HepG2 (cell line): ENCODE data around the gene CD68. TPM values are rescaled to one million over a fixed set of nuclear protein-coding genes. Genes with fewer than 3 reads are reported as not detected.
A peak's percentile ranks its signal among the peaks of the same experiment; 100 is the strongest.

ENCODE experiments used
- AHDC1 ChIP-seq: sonication (generic); formaldehyde crosslinking; IDR thresholded peaks from 2 replicates; pipeline ENCODE4 v1.5.1; 2020; ENCODE audit warnings: mild to moderate bottlenecking, missing genetic modification reagents, borderline replicate concordance
- CHD4 ChIP-seq: fragments of 200-600 bp; sonication (generic); IDR thresholded peaks from 2 replicates; pipeline ENCODE4 v1.7.0; 2017; ENCODE audit warnings: mild to moderate bottlenecking, low read length, borderline replicate concordance
- FOXP1 ChIP-seq, 2 experiments: fragments of 450-650 bp in 1 of 2; IDR thresholded peaks; 2 replicates each; pipeline ENCODE4 v1.6.1; 2017 to 2018; ENCODE audit warnings: antibody characterized with exemption in 1 of 2
- FOXP4 ChIP-seq: sonication (generic); formaldehyde crosslinking; IDR thresholded peaks from 2 replicates; pipeline ENCODE4 v1.4.0; 2020; ENCODE audit warnings: missing genetic modification reagents
- KMT2A ChIP-seq: sonication (generic); formaldehyde crosslinking; IDR thresholded peaks from 2 replicates; pipeline ENCODE4 v1.4.0; 2020; ENCODE audit warnings: missing genetic modification reagents
- RELA ChIP-seq: sonication (generic); formaldehyde crosslinking; IDR thresholded peaks from 2 replicates; pipeline ENCODE4 v1.4.0; 2020; ENCODE audit warnings: missing genetic modification reagents
- THAP9 ChIP-seq: sonication (generic); formaldehyde crosslinking; IDR thresholded peaks from 2 replicates; pipeline ENCODE4; 2020; ENCODE audit warnings: missing genetic modification reagents, mild to moderate bottlenecking, borderline replicate concordance
- TSC22D2 ChIP-seq: sonication (generic); formaldehyde crosslinking; IDR thresholded peaks from 2 replicates; pipeline ENCODE4 v1.5.1; 2020; ENCODE audit warnings: missing genetic modification reagents, mild to moderate bottlenecking, borderline replicate concordance
- ZMAT5 ChIP-seq: sonication (generic); formaldehyde crosslinking; IDR thresholded peaks from 2 replicates; pipeline ENCODE4 v1.5.0; 2020; ENCODE audit warnings: mild to moderate bottlenecking, low read depth, missing genetic modification reagents, borderline replicate concordance
- ZNF124 ChIP-seq: sonication (generic); formaldehyde crosslinking; IDR thresholded peaks from 2 replicates; pipeline ENCODE4 v1.4.0; 2020; ENCODE audit warnings: missing genetic modification reagents
- ZNF329 ChIP-seq: sonication (generic); formaldehyde crosslinking; IDR thresholded peaks from 2 replicates; pipeline ENCODE4 v1.9.0; 2021; ENCODE audit warnings: low read depth, mild to moderate bottlenecking, missing genetic modification reagents
- ZNF337 ChIP-seq: sonication (generic); formaldehyde crosslinking; IDR thresholded peaks from 2 replicates; pipeline ENCODE4 v1.5.1; 2020; ENCODE audit warnings: missing genetic modification reagents, low read depth, mild to moderate bottlenecking, borderline replicate concordance
- ZNF451 ChIP-seq: sonication (generic); formaldehyde crosslinking; IDR thresholded peaks from 2 replicates; pipeline ENCODE4 v1.5.0; 2020; ENCODE audit warnings: mild to moderate bottlenecking, missing genetic modification reagents
- ZNF747 ChIP-seq: sonication (generic); formaldehyde crosslinking; IDR thresholded peaks from 2 replicates; pipeline ENCODE4 v1.8.1; 2023; ENCODE audit warnings: missing genetic modification reagents, mild to moderate bottlenecking, borderline replicate concordance
- polyA plus RNA-seq, 8 experiments: library from polyadenylated mRNA; depleted of rRNA in 3 of 8; stranded (reverse) in 7 of 8; unstranded in 1 of 8; fragments of >200 nt; fragmentation: Illumina TruSeq in 4 of 8; extraction: Trizol in 4 of 8; gene quantifications; 2 replicates each; pipeline versions ENCODE4 v1.2.1 to v1.2.3, GENCODE V29; 2011 to 2016; ENCODE audit warnings: low read depth in 4 of 8, missing spikeins in 1 of 8, mixed read lengths in 1 of 8; ENCODE audit not compliant: insufficient read depth in 1 of 8
- total RNA-seq, 5 experiments: library from RNA; depleted of rRNA; stranded (reverse); fragments of >200 nt; fragmentation: Illumina TruSeq; extraction: Trizol; gene quantifications; 2 replicates each; pipeline ENCODE4 v1.2.3, GENCODE V29; 2016; ENCODE audit warnings: low read depth in 1 of 5

Gene CD68
- total and polyA plus RNA-seq, 2 of the 13 experiments (the other 11 are each of a cell fraction or from before 2014, with no cell fraction given): 10.3 to 104 TPM

- TF ChIP-seq THAP9 (CRISPR knock-in tag): no peak
- no peak for TF ChIP-seq CHD4
- TF ChIP-seq FOXP4 (CRISPR knock-in tag): peak; percentile 60; the same call in 1 of the 2 replicates
- no peak for TF ChIP-seq ZNF124
- TF ChIP-seq ZNF451 (CRISPR knock-in tag): peak; percentile 88
- no peak for TF ChIP-seq ZNF329 (CRISPR knock-in tag)
- TF ChIP-seq TSC22D2 (CRISPR knock-in tag): 0 out of 2 replicates have a peak, but pooled peaks have one; percentile 62
- no peak for TF ChIP-seq FOXP1 (IDR thresholded peaks at IDR 0.05)
- peak; percentile 38; the same call in 1 of the 2 replicates for TF ChIP-seq FOXP1 (CRISPR knock-in tag; IDR thresholded peaks at IDR 0.05)
- peak; percentile 49; the same call in 1 of the 2 replicates for TF ChIP-seq KMT2A (CRISPR knock-in tag)
- TF ChIP-seq RELA: no peak
- no peak for TF ChIP-seq ZNF747
- no peak for TF ChIP-seq AHDC1
- TF ChIP-seq ZMAT5: no peak
- no peak for TF ChIP-seq ZNF337 (CRISPR knock-in tag)
Observed at GRCh38 chr17:7573324-7574080, 5.9 kb upstream of the CD68 start (continued).
